HG02798 (cell line): ENCODE data around the gene LRRC47.
A peak's percentile ranks its signal among the peaks of the same experiment; 100 is the strongest.

Source experiments
- ATAC-seq: cut with Tn5 transposase; IDR thresholded peaks from one replicate; pipeline ENCODE4 v1.9.1; 2021; ENCODE audit warnings: mild to moderate bottlenecking; ENCODE audit not compliant: unreplicated experiment, poor library complexity

LRRC47 gene

DNA sequence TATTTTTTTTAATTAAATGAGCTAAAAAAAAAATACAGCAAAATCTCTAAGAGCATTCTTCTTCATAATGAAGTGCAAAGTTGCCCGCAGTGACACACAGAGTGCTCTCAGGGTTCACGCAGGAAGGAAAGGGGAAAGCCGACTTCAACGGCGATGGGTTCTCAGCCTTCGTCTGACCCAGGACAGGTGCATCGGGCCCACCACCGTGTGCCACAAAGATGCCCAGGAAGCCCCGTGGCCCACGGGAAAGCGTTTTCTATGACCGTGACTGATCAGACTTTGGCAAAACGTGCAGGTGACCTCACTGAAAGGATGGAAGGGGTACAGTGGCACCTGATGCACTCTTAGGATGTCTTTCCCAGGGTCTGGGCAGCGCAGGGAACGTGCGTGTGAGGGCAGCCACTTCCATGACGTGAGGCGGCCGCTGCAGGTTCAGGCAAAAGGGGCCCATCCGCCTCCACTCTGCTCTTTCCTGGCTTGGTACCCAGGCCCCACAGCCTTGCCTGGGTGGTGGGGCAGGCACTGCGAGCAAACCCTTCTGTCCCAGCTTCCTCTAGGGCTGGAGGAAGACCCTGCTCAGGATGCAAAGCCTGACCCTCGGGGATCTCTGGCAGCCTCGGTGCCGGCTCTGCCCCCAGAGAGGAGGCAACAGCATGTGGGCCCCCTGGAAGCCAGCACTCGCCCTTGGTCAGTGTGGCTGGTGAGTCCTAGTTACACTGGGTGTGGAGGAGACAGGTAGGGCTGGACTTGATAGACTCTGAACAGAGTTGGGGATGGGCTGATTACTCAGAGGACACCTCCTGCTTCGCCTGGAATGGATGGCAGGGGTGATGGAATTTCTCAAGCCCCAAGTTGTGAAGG, 8.3 kb downstream of the LRRC47 start:
- ATAC-seq, result peak; percentile 23

DNA sequence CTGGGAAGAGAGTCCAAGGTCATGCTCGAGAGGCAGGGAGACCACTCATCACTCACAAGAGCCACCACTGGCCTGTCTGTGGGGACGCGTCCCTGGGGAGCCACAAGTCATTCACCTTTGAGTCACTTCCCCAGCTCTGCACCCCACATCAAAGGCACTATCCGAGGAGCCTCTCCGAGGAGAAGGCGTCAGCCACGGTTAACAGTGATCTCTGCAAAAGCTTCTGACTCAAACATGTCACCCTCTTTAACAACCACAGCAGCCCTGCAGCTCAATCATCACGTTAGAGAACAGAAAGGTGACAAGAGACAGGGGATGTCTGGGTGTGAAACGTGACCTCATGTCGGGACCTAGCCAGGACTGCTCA, 9.0 kb downstream of the LRRC47 start:
- ATAC-seq, result peak; percentile 57

DNA sequence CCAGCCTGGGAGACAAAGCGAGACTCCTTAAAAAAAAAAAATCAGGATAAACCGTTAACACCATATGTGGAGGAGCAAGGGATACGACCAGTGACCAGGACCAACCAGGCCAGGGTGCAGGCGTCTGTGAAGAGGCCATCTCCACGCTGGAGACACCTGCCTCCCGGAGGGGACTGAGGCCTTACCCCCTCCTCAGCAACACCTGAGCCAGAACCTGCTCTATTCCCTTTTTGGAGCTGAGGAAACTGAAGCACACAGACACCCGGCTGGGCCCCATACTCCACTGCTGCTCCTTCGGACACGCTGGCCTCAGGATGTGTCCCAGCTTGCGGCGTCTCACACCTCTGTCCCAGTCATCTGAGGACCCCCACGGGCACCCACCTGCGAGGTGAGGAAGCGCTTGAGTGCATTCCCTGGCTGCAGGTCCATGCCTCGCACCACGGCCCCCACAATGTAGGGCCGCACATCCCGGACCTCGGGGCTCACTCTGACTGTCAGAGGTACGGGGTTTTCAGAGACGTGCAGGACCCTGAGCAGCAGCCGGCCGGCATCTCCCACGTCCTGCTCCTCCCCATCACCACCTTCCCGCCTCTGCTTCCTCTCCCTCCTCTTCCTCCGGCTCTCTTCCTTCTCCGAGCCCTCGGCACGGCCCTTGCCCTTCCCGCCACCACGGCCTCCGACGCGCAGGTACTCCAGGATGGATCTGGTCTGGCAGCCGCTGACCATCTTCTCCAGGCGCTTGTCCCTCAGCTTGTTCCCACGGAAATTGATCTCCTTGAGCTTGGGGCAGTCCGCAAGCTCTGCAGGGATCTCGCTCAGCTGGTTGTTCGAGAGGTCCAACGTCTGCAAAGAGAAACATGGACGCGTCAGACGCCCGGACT, 9.6 kb downstream of the LRRC47 start:
- ATAC-seq, result no peak

DNA sequence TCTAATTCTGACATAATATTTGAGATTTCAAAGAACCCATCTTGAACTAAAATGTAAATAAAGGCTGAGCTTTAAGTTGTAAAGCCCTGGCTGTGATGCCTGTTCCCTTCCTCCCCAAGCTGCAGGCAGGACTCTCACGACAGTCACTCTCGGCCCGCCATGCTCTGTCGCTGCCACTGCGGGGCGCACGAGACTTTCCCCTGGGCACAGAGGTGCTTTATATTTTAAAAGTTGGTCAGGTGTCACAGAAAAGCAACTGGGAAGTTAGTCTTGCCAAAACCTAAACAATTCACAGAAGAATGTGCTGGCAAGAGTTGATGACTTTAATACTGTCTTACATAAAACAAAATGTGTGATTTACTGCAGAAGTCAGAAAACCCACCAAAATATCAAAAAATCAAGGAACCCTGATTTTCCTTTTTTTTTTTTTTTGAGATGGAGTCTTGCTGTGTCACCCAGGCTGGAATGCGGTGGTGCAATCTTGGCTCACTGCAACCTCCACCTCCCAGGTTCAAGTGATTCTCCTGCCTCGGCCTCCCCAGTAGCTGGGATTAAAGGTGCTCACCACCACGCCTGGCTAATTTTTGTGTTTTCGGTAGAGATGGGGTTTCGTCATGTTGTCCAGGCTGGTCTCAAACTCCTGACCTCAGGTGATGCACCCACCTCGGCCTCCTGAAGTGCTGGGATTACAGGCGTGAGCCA, 10.7 kb downstream of the LRRC47 start:
- ATAC-seq, result no peak

DNA sequence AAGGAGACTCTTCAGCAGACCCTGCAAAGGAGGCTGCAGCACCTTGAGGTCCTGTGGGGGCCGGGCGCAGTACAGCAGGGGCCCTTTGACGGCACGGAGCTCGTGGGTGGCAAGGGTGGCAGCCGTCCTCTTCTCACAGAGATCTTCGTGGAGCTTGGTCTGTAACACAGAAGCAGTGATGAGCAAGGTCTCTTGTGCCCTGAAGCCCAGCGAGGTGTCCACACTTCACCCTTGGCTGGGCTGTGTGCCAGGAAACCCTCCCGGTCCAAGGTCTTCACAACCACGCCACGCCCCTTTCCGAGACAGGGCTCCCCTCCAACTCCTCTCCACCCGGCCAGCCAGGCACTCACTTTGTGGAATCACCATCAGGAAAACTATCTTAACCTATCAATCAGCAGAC, 11.3 kb downstream of the LRRC47 start:
- ATAC-seq, result no peak

DNA sequence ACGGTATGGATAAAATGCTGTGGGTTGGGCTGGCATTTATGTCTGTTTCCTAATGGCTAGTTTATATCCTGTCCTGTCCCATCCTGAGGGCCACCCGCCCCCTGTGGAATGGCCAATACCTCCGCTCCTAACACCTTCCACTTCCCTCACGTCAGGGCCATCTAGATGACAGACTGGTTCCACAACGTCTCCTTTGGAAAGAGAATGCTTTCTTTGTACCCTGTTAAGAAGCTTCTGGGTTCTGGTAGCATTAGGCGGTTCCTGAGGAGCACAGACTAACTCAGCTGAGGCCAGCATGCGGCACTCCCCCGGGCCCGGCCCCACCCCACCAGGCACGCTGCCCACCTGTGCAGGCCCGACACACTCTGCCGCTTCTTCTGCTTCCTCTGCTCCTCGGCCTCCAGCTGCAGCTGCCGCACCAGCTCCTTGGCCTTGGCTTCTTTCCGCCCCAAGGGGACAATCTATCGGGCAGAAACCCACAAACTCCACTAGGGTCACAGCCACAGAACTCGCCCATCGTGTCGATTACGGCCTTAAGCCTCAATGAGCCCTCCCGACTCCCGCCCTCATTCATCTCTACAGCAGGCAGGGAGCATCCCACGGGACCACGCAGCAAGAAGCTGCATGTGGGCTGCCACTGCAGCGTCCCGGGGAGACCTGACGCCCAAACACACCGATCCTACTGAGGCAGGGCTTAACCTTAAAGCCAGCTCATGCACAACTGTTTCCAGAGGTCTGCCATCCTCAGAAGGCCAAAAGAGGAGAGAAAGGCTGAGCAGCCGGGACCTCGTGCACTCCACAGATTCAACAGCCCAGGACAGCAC, 12.4 kb downstream of the LRRC47 start:
- ATAC-seq, result no peak

DNA sequence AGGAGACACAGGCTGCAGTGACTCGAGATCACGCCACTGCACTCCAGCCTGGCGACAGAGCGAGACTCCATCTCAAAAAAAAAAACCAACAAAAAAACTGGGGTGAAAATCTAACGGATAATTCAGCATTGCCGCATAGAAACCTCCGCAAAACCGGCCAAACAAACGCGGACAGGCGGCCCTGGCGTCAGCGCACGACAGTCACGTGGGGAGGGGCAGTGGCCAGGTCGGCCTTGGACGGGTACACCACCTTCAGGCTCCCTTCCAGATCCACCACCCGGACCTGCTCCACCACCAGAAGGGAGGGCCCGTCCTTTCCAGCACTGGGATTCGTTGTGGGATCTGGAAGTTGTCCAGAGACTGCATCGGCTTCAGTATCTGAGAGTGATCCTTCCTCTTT, 15.4 kb downstream of the LRRC47 start:
- ATAC-seq, result no peak

DNA sequence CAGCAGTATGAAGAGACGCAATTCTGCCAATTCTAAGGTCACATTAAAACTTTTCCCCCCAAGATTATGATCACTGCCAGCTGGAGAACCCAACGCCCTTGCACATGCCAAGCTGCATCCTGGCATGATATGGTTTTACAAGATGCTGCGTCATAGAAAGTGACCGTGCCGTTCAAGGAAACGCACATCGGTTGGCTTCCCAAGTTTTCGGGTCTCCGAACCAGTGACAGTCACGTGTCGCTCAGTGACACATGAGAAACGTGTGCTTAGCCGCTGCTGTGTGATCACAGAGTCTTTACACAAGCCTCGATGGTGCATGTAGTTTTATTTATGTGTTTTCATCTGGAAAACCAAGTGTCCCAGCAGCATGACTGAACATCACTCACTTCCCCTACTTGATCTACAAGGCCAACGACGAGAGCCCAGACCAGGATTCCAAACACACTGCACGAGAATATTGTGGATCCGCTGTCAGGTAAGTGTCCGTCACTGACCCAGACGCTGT, 16.3 kb downstream of the LRRC47 start:
- no peak for ATAC-seq

DNA sequence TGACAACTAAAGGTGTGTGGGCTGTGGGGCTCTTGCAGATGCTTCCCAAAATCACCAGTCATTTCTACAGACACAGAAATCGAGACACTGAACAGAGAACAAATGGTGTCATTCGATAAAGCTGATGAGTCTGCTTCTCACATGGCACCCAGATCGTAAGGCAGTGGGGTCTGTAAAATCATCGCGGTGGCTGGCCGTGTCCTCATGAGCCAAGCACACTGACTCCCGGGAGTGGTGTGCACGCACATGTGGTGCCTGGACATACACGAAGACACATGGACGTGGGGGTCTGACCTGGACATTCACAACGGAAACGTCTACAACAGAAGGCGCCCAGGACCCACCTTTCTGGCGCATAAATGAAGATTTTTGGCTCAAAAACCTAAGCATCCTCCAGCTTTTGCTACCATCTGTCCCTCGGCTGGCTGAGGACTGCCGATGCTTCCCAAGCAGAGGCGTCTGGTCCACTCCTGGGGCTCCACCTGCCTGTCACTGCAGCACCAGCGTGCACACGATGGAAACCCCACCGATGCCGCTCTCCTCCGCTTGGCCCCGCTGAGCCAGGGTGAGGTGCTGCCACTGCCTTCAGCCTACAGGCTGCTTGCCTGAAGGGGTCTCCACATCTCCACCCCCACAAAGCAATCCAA, 16.9 kb downstream of the LRRC47 start:
- no peak for ATAC-seq

DNA sequence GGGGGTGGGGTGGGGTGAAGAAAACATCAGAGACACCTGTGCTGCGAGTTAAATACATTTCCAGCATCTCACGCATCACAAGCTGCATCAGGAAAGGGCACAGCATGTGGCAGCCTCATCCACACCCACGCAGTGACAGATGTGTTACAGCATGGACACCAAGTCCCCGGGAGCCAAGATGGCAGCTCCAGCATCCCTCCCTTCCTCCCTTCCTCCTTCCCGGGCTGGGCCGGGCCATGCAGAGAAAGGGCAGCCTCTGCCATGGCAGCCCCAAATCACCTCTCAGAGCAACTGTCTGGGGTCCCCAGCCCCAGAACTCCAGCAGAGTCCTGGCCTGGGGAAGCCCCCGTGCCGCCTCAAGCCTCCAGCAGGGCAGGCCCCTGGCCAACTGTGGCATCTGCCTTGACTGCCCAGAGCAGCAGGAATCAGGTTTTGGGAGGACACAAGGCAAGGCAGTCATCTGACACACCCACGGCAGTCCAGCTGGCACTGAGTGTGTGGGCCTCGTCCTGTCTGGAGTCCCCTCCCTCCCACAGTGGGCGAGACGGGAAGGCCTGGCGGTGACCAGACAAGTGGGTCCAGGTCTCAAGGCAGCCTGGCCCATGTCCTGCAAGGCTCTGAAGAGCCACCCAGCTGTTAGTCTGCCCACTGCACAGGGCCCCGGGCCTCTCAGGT, 17.6 kb downstream of the LRRC47 start:
- ATAC-seq, result no peak

DNA sequence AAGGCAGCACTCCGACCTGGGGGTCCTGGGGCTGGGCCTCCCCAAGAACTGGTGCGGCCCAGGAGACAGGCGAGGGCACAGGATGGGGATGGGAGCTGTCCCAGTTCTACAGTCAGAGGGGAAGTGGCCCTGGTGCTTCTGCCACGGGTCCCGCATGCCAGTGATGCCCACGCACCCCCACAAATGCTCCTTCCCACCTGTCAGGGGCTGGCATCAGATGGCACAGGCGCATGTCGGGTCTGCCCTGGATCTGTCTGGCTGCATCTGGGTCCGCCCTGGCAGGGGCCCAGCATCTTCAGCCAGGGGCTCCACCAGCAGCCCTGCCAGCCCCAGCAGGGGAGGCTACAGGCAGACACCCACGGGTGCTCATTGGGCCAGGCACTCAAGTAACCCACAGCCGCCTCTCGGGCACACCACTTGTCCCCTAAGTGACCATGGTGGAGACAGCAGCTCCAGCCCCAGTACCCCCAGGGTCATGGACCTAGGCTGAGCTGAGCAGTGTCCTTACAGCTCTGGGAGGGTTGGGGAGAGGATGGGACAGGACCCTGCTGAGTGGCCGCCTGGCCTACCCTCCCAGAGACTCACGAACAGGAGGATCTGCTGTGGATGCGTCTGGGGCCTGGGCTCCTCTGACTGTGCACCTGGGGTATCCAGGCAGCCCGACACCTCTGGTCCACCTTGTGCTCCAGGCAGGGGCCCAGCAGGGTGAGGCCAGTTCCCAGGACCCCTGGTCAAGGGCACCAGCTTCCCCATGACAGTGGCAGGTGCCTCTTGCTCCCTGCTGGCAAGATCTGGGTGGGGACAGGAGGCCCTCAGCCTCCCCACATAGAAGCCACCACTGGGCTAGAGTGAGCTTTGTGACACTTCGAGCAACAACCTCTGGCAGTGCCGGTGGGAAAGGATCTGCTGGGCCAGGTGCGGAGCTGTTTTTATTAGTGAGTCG, 18.4 kb downstream of the LRRC47 start:
- ATAC-seq, result no peak

DNA sequence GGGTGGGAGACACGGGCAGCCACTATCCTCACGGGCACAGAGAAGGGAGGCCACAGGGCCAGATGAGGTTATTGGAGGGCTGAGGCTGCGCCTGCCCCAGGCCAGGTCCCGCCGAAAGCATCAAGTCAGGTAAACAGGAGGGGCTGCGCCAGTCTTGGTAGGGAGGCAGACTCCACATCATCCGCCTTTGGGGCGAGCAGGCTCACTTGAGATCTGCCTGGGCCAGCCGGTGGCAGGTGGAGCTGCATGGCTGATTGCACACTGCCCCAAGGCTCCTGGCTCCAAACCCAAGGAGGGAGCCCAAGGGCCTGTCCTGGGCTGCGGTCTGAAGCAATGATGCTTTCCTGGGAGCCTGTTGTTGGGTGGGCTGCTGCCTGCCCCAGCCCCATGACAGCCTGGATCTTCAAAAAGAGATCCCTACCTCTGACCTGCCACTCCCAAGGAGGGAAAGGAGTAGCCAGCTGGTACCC, 19.2 kb downstream of the LRRC47 start:
- no peak for ATAC-seq

DNA sequence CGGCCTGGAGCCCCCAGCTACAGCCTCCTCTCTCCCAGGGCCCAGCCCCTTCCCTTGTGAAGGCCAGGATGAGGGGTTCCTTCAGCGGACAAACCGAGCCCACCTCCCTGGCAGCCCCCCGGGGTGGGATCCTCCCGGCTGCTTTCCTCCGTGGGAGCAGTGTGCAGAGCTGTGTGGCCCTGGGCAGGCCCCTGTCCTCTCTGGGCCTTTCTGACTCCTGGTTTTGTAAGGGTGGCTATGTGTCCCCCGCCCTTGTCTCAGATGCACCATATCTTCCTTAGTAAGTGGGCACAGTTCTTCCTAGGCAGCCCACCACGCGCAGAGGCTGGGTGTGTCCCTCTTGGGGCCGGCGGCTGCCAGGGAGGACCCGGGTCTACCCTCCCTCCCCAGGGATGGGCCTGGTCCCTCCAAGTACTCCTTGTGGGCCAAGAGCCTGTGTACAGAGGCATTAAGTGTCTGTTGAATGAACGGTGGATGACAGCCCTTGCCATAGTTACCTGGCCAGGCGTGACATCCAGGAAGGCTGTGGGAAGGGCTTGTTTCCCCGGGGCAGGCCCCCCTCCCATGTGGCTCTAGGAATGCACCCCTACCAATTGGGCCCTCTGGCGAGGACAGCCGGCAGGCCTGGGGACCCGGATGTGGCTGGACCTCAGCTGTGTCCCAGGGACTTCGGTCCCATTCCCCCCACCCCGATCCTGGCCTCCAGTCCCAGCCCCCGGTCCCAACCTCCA, 19.9 kb downstream of the LRRC47 start:
- ATAC-seq, result no peak

DNA sequence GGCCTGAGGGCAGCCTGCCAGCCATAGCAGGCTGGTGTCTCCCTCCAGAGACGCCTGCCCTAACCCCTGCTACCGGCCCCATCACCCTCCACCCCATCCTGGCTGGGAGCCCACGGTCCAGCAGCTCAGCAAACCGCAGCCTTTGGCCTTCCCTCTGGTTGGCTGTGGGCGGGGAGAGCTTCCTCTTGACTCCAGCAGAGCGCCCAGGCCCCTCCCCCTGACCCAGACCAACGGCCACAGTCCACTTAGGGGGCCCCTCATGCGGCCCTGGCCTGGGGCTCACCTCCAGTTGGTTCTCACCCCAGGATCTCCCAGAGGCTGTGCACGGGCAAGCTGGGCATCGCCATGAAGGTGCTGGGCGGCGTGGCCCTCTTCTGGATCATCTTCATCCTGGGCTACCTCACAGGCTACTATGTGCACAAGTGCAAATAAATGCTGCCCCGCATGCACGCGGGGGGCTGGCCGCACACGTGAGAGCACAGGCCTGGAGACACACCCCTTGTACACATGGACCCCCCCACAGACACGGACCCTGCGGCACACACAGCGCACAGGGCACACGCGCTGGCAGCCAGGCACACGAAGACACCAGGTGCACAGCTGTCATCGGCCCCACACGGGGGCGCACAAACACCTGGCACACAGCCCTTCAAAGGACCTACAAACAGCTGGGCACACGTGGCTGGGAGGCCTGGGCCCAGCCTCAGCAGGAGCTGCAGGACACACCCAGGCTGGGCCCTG, 20.6 kb downstream of the LRRC47 start:
- peak; percentile 32 for ATAC-seq

DNA sequence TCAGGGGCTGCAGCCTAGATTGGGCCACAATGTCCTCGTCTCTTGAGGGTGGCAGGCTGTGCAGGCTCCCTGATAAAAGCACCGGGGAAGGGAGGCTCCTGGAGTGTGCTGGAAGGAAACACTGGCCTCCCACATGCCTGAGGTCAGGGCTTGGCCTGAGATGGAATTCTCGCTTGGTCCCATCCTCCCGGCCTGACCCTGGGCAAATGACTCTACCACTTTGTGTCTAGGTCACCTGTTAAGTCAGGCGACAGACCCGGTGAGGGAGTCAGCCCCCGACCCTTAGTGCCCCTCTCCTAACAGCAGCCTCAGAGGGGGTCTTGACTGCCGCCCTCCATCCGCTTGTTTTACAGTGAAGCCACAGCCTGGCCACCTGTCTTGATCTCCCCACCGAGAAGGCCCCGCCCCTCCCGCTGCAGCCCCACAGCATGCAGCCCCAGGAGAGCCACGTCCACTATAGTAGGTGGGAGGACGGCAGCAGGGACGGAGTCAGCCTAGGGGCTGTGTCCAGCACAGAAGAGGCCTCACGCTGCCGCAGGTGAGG, 21.3 kb downstream of the LRRC47 start:
- ATAC-seq, result no peak
